GM12878 (cell line): ENCODE data around the gene RENBP. TPM values are rescaled to one million over a fixed set of nuclear protein-coding genes. Genes with fewer than 3 reads are reported as not detected.

Experiments
- ATAC-seq: fragments of 200-7000 bp; cut with Tn5 transposase; 3 replicates; pipeline ENCODE4 v1.9.1; 2020; ENCODE audit warnings: mild to moderate bottlenecking, moderate library complexity
- BruUV-seq: library from RNA; stranded (reverse); fragments of 400-500 nt; replicated peaks from 2 replicates; lab custom pipeline; 2021; lab: Mats Ljungman, UMichigan
- CTCF ChIA-PET: fragments of 300-600 bp; sonication (Branson Sonifier 250); formaldehyde crosslinking; extraction: SDS; loops from one replicate; lab custom pipeline; 2021; ENCODE audit warnings: inconsistent platforms; lab: Yijun Ruan, JAX
- POLR2A ChIA-PET: fragments of 350-600 bp; formaldehyde crosslinking; extraction: SDS; loops from one replicate; lab custom pipeline; 2021; ENCODE audit warnings: inconsistent platforms; lab: Charles Lee
- RAD21 ChIA-PET: fragments of 300-600 bp; sonication (Branson Sonifier 250); formaldehyde crosslinking; loops from one replicate; lab custom pipeline; 2023; ENCODE audit warnings: antibody characterized with exemption; ENCODE audit not compliant: unreplicated experiment; lab: Charles Lee
- SMC1A ChIA-PET: fragments of 300-600 bp; sonication (Branson Sonifier 250); formaldehyde crosslinking; loops from one replicate; lab custom pipeline; 2023; ENCODE audit not compliant: unreplicated experiment, uncharacterized antibody; lab: Charles Lee
- DNase-seq: peaks from one replicate; pipeline ENCODE4 v3.0.0-alpha.2; 2011; ENCODE audit warnings: low read depth, low spot score
- FAIRE-seq: peaks from 3 replicates; lab custom pipeline; 2011; peaks lifted over from hg19 to GRCh38; lab: Jason Lieb, UNC
- H2AFZ ChIP-seq: 2 replicates; pipeline ENCODE4 v1.6.0; 2011; ENCODE audit warnings: low read depth, low read length, control low read depth; ENCODE audit not compliant: control insufficient read depth
- H3K27ac ChIP-seq: 2 replicates; pipeline ENCODE4 v1.5.1; 2011; ENCODE audit warnings: control low read depth; ENCODE audit not compliant: control insufficient read depth, insufficient read depth
- H3K27me3 ChIP-seq, 2 experiments: replicated peaks in 1 of 2; 2 replicates each; pipeline versions ENCODE4 v1.6.0 to v1.6.1; 2011; ENCODE audit warnings: low read length in 1 of 2; ENCODE audit not compliant: control insufficient read depth in 2 of 2, insufficient read depth in 2 of 2
- H3K36me3 ChIP-seq, 2 experiments: 2 replicates each; pipeline ENCODE4 v1.5.1; 2011; ENCODE audit warnings: low read length in 1 of 2; ENCODE audit not compliant: control insufficient read depth in 2 of 2, insufficient read depth in 2 of 2
- H3K4me1 ChIP-seq: 2 replicates; pipeline ENCODE4 v1.6.1; 2011; ENCODE audit warnings: mild to moderate bottlenecking, low read length, moderate library complexity, mixed read lengths; ENCODE audit not compliant: control insufficient read depth, insufficient read depth
- H3K4me2 ChIP-seq: 2 replicates; pipeline ENCODE4 v1.6.0; 2011; ENCODE audit warnings: control low read depth; ENCODE audit not compliant: control insufficient read depth, insufficient read depth
- H3K4me3 ChIP-seq: fragments of 200-600 bp; sonication (generic); 2 replicates; pipeline ENCODE4 v1.5.1; 2016
- H3K79me2 ChIP-seq: 2 replicates; pipeline ENCODE4 v1.6.0; 2011; ENCODE audit warnings: low read length; ENCODE audit not compliant: control insufficient read depth, insufficient read depth
- H3K9ac ChIP-seq: 2 replicates; pipeline ENCODE4 v1.8.0; 2011; ENCODE audit warnings: low read length, control low read depth, mixed read lengths; ENCODE audit not compliant: control insufficient read depth, insufficient read depth
- H3K9me3 ChIP-seq: replicated peaks from 3 replicates; pipeline ENCODE4 v1.5.1; 2011; ENCODE audit warnings: mild to moderate bottlenecking, low read length; ENCODE audit not compliant: control insufficient read depth, insufficient read depth
- H4K20me1 ChIP-seq: 2 replicates; pipeline ENCODE4 v1.6.0; 2011; ENCODE audit not compliant: control insufficient read depth, insufficient read depth
- BACH1 ChIP-seq: fragments of 450-650 bp; IDR thresholded peaks from 2 replicates; pipeline ENCODE4 v1.6.1; 2017; ENCODE audit warnings: mild to moderate bottlenecking, borderline replicate concordance
- GATAD2B ChIP-seq: fragments of 450-650 bp; conservative IDR thresholded peaks from 2 replicates; pipeline ENCODE4 v1.6.1; 2017; ENCODE audit warnings: low read depth, mild to moderate bottlenecking, moderate library complexity
- NBN ChIP-seq: fragments of 450-650 bp; IDR thresholded peaks from 2 replicates; pipeline ENCODE4 v1.6.1; 2016
- POLR2AphosphoS5 ChIP-seq: IDR thresholded peaks from 2 replicates; pipeline ENCODE4 v1.6.1; 2011; ENCODE audit warnings: mild to moderate bottlenecking, low read length, inconsistent platforms
- SMARCA5 ChIP-seq: fragments of 450-650 bp; IDR thresholded peaks from 2 replicates; pipeline ENCODE4 v1.6.1; 2017; ENCODE audit warnings: mild to moderate bottlenecking
- SRF ChIP-seq, 2 experiments: IDR thresholded peaks; 2 replicates each; pipeline ENCODE4 v1.6.1; 2011; ENCODE audit warnings: low read depth in 2 of 2, low read length in 2 of 2, mild to moderate bottlenecking in 1 of 2, moderate library complexity in 1 of 2
- TBL1XR1 ChIP-seq: IDR thresholded peaks from 2 replicates; pipeline ENCODE4 v1.6.1; 2012; ENCODE audit warnings: low read depth, low read length, improper control_type of control experiment
- YY1 ChIP-seq: IDR thresholded peaks from 2 replicates; pipeline ENCODE4 v1.6.1; 2011; ENCODE audit warnings: low read depth, mild to moderate bottlenecking, low read length
- ZNF217 ChIP-seq: fragments of 450-650 bp; IDR thresholded peaks from 2 replicates; pipeline ENCODE4 v1.6.1; 2017; ENCODE audit warnings: antibody characterized with exemption, mild to moderate bottlenecking
- ZSCAN29 ChIP-seq: fragments of 450-650 bp; IDR thresholded peaks from 2 replicates; pipeline ENCODE4 v1.6.1; 2017; ENCODE audit warnings: mild to moderate bottlenecking, moderate library complexity
- ZZZ3 ChIP-seq: IDR thresholded peaks from 2 replicates; pipeline ENCODE4 v1.6.1; 2011; ENCODE audit warnings: low read depth; ENCODE audit not compliant: control insufficient read depth, insufficient read length
- WGBS: methylation state at CpG from one replicate; pipeline ENCODE4 v1.1.6; 2016; ENCODE audit warnings: low lambda C conversion rate; ENCODE audit not compliant: insufficient replicate concordance, insufficient coverage; ENCODE audit errors: missing lambda C conversion rate; 5-methylcytosine and 5-hydroxymethylcytosine counted together
- in situ Hi-C: fragments of 300-500 bp; cut with MboI; formaldehyde crosslinking; loops from 9 replicates; pipeline ENCODE4 v1.14.3; 2018; ENCODE audit warnings: mixed read lengths
- intact Hi-C: fragments of 100-400 bp; cut with micrococcal nuclease; formaldehyde crosslinking; loops from one replicate; pipeline ENCODE4 v1.14.2; 2022; ENCODE audit not compliant: unreplicated experiment
- polyA plus RNA-seq, 11 experiments: library from polyadenylated mRNA; depleted of rRNA in 4 of 11; unstranded in 6 of 11; stranded (reverse) in 5 of 11; fragments of >200 nt; fragmentation: Nextera tagmentation in 4 of 11; fragmentation: Illumina TruSeq in 1 of 11; extraction: Ambion mirVana in 4 of 11; extraction: Trizol in 1 of 11; gene quantifications; 1 replicate in 1 of 11; 2 replicates in 10 of 11; pipeline versions ENCODE4 v1.2.1 to v1.2.3, GENCODE V29; 2011 to 2016; ENCODE audit warnings: inconsistent platforms in 2 of 11, missing spikeins in 2 of 11, low read depth in 1 of 11
- total RNA-seq, 4 experiments: library from RNA; depleted of rRNA in 3 of 4; stranded (reverse); fragments of >200 nt in 3 of 4; fragmentation: Illumina TruSeq in 1 of 4; extraction: Trizol in 1 of 4; gene quantifications; 2 replicates each; pipeline versions ENCODE4 v1.2.1 to v1.2.3, GENCODE V29; 2013 to 2021
- TF ChIP-seq, protein P1 (sequence below): IDR thresholded peaks from 2 replicates; pipeline ENCODE4 v1.6.1; 2012; ENCODE audit warnings: mild to moderate bottlenecking, low read depth, low read length
- TF ChIP-seq, protein P2 (sequence below): fragments of 450-650 bp; IDR thresholded peaks from 2 replicates; pipeline ENCODE4 v1.6.1; 2016; ENCODE audit warnings: mild to moderate bottlenecking
- TF ChIP-seq, protein P3 (sequence below): IDR thresholded peaks from 2 replicates; pipeline ENCODE4 v1.6.1; 2012; ENCODE audit warnings: low read depth, low read length, improper control_type of control experiment

Gene RENBP
- total and polyA plus RNA-seq, 10 of the 15 experiments (the other 5 are each of a cell fraction or from before 2014, with no cell fraction given), result 0.36 to 4.9 (median 1.8) TPM; not detected in 3

- TF ChIP-seq, protein P1, sequence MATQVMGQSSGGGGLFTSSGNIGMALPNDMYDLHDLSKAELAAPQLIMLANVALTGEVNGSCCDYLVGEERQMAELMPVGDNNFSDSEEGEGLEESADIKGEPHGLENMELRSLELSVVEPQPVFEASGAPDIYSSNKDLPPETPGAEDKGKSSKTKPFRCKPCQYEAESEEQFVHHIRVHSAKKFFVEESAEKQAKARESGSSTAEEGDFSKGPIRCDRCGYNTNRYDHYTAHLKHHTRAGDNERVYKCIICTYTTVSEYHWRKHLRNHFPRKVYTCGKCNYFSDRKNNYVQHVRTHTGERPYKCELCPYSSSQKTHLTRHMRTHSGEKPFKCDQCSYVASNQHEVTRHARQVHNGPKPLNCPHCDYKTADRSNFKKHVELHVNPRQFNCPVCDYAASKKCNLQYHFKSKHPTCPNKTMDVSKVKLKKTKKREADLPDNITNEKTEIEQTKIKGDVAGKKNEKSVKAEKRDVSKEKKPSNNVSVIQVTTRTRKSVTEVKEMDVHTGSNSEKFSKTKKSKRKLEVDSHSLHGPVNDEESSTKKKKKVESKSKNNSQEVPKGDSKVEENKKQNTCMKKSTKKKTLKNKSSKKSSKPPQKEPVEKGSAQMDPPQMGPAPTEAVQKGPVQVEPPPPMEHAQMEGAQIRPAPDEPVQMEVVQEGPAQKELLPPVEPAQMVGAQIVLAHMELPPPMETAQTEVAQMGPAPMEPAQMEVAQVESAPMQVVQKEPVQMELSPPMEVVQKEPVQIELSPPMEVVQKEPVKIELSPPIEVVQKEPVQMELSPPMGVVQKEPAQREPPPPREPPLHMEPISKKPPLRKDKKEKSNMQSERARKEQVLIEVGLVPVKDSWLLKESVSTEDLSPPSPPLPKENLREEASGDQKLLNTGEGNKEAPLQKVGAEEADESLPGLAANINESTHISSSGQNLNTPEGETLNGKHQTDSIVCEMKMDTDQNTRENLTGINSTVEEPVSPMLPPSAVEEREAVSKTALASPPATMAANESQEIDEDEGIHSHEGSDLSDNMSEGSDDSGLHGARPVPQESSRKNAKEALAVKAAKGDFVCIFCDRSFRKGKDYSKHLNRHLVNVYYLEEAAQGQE, result no peak
- TF ChIP-seq TBL1XR1, result no peak
Measured at GRCh38 chrX:153969904-153970356, 25.5 kb upstream of the RENBP start (continued).

DNA sequence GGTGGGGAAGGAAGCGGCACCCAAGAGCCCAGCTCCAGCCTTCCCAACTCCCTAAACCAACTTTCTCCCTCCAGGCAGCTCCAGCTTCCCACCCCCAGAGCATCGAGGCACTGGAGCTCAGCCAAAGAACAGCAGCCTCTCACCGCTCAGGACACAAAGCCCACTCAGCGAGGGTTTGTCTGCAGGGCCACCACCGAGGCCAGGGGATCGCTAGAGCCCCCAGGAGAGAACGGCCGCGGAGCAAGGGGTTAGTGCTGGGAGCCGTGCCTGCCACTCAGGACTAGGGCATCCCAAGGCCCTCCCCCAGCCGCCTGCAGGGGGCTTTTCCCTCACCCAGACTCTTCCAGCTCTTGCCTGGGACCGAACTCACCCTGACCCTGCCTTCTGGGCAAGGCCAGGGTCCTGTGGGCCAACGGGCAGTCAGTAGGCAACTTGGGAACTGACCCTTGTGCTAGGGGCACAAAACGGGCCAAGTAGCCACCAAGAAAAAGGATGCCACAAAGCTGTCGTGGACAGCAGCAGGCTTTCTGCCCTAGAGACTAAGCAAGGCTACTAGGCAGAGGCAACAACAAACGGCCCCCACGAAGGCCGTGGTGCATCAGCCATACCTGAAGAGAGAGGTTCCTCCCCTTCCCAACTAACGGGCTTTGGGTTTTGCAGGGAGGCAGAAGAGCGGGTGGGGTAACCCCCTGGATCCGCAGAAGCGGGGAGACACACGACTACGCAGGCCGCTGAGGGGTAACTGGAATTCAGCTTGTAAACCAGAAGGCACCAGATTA, 24.9 kb upstream of the RENBP start:
- no TSS peak for BruUV-seq
- DNase-seq (no peak), ATAC-seq (no peak), FAIRE-seq (no peak)
- Histone ChIP-seq H3K4me1 (peaks cover 16% of the 10 kb centered on the region), H3K9ac (peak overlapping the region; percentile 74), H3K4me3 (peak overlapping the region; percentile 80), H3K79me2 (peaks cover 82% of the 10 kb centered on the region), H3K27ac (peak overlapping the region; percentile 66), H3K4me2 (peak overlapping the region; percentile 81), H2AFZ (no peak overlapping the region), H3K9me3 (no peaks in the 10 kb centered on the region), H3K27me3 (no peaks in the 10 kb centered on the region), H4K20me1 (no peaks in the 10 kb centered on the region; the same call in 1 of the 2 replicates), H3K36me3 (peaks cover 0 to 4% of the 10 kb centered on the region in 2 experiments; a peak in 3 of 4 replicates)
- 42% methylated on average over 22 of the region's 25 CpGs for WGBS
- CTCF ChIA-PET, result interaction anchor here (0.9 to 5.9 kb wide), 10 partner anchors 12 to 206 kb away, joined by 3 to 35 read pairs (median 5); no protein-coding TSS in a partner anchor
- SMC1A ChIA-PET, result interaction anchor here (1.2 to 4.7 kb wide), 9 partner anchors 12 to 51 kb away, joined by 3 to 21 read pairs (median 5); partner anchors contain the start of gene ARHGAP4
- POLR2A ChIA-PET, result interaction anchor here (0.9 to 7.9 kb wide), 8 partner anchors 12 to 51 kb away, joined by 5 to 68 read pairs (median 11); partner anchors contain the start of genes ARHGAP4 and IRAK1
- intact Hi-C loops, result loop anchor here (1.0 kb wide), 1 partner anchor 39 kb away; no protein-coding TSS in a partner anchor
- RAD21 ChIA-PET, result interaction anchor here (0.6 to 6.4 kb wide), 10 partner anchors 12 to 504 kb away, joined by 3 to 48 read pairs (median 4); partner anchors contain the start of gene ARHGAP4
- in situ Hi-C loops, result loop anchor here (10.0 kb wide), 1 partner anchor 1015 kb away; no protein-coding TSS in a partner anchor
- TF ChIP-seq POLR2AphosphoS5, result no peak
- TF ChIP-seq YY1, result no peak
- TF ChIP-seq ZSCAN29, result no peak
- TF ChIP-seq, protein P2, sequence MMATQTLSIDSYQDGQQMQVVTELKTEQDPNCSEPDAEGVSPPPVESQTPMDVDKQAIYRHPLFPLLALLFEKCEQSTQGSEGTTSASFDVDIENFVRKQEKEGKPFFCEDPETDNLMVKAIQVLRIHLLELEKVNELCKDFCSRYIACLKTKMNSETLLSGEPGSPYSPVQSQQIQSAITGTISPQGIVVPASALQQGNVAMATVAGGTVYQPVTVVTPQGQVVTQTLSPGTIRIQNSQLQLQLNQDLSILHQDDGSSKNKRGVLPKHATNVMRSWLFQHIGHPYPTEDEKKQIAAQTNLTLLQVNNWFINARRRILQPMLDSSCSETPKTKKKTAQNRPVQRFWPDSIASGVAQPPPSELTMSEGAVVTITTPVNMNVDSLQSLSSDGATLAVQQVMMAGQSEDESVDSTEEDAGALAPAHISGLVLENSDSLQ, result peak; percentile 81
- 0 out of 2 replicates have a peak, but pooled peaks have one; percentile 4 for TF ChIP-seq GATAD2B
- TF ChIP-seq ZZZ3, result no peak
- no peak for TF ChIP-seq BACH1
- TF ChIP-seq SRF (IDR thresholded peaks at IDR 0.05; ENCODE audit: low read depth in 2 of 2, low read length in 2 of 2), result no peak
- TF ChIP-seq ZNF217, result no peak
- no peak for TF ChIP-seq NBN
- TF ChIP-seq SMARCA5, result no peak
- TF ChIP-seq, protein P3, sequence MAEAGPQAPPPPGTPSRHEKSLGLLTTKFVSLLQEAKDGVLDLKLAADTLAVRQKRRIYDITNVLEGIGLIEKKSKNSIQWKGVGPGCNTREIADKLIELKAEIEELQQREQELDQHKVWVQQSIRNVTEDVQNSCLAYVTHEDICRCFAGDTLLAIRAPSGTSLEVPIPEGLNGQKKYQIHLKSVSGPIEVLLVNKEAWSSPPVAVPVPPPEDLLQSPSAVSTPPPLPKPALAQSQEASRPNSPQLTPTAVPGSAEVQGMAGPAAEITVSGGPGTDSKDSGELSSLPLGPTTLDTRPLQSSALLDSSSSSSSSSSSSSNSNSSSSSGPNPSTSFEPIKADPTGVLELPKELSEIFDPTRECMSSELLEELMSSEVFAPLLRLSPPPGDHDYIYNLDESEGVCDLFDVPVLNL, result no peak
